GM12872 (cell line): ENCODE measurements around the gene OR6T1.

ENCODE experiments used
- CTCF ChIP-seq: IDR thresholded peaks from 3 replicates; pipeline ENCODE4 v1.5.1; 2011; ENCODE audit warnings: low read depth, mild to moderate bottlenecking, low read length, moderate library complexity; ENCODE audit not compliant: insufficient read depth

The OR6T1 gene

GRCh38 chr11:123899792-123900191 is 43.8 kb downstream of the OR6T1 start:
- no peak for TF ChIP-seq CTCF
